Measurements from ENCODE around the gene CHRNA4. TPM values are rescaled to one million over a fixed set of nuclear protein-coding genes. Genes with fewer than 3 reads are reported as not detected.
"Not testable (repeated sequence)": the region's sequence is repeated elsewhere in the genome, so short reads cannot be mapped to it uniquely, and the experiment has no call there.

The CHRNA4 gene
- total RNA-seq, 3 donors from 2014 or later: not detected

- no peak overlapping the region for H3K4me3 ChIP-seq
- ATAC-seq (no peak), DNase-seq (no peak)
- H3K9me3 ChIP-seq: peaks cover 13% of the 10 kb centered on the region
- no peaks in the 10 kb centered on the region for H3K4me1 ChIP-seq (ENCODE audit: low read depth)
- intact Hi-C loops (cut with DNase I, micrococcal nuclease): no loop called here
- TF ChIP-seq CTCF (IDR thresholded peaks at IDR 0.05): no peak
- no peaks in the 10 kb centered on the region for H3K36me3 ChIP-seq (ENCODE audit: low read depth)
Observed at GRCh38 chr20:63382551-63383300, 21.6 kb upstream of the CHRNA4 start.

GRCh38 chr20:63381781-63382431, 20.8 kb upstream of the CHRNA4 start:
- Histone ChIP-seq H3K9me3 (peaks cover 13% of the 10 kb centered on the region), H3K4me3 (no peak overlapping the region), H3K4me1 (ENCODE audit: low read depth) (no peaks in the 10 kb centered on the region), H3K36me3 (ENCODE audit: low read depth) (no peaks in the 10 kb centered on the region)
- ATAC-seq (peak; percentile 33), DNase-seq (peak in 1 of 3 donors; percentile 20)
- intact Hi-C loops (cut with DNase I, micrococcal nuclease): no loop called here
- peak; percentile 71 for TF ChIP-seq CTCF (IDR thresholded peaks at IDR 0.05)

- ATAC-seq: no peak
- intact Hi-C loops (cut with DNase I, micrococcal nuclease): no loop called here
- peaks cover 1% of the 10 kb centered on the region for H3K9me3 ChIP-seq
Observed at GRCh38 chr20:63380346-63380870, 19.3 kb upstream of the CHRNA4 start.

GRCh38 chr20:63379872-63380271, 18.7 kb upstream of the CHRNA4 start:
- intact Hi-C loops (cut with DNase I, micrococcal nuclease); ATAC-seq; H3K9me3 ChIP-seq; DNase-seq; H3K4me3 ChIP-seq; H3K4me1 ChIP-seq (ENCODE audit: low read depth); H3K36me3 ChIP-seq (ENCODE audit: low read depth): not testable (repeated sequence)

More at GRCh38 chr20:63380346-63380870, 19.3 kb upstream of the CHRNA4 start:
- Histone ChIP-seq H3K4me1 (ENCODE audit: low read depth) (no peaks in the 10 kb centered on the region), H3K4me3 (no peak overlapping the region), H3K36me3 (ENCODE audit: low read depth) (no peaks in the 10 kb centered on the region)
- DNase-seq: no peak
- TF ChIP-seq CTCF (IDR thresholded peaks at IDR 0.05): no peak

GRCh38 chr20:63379296-63379695, 18.1 kb upstream of the CHRNA4 start:
- intact Hi-C loops (cut with DNase I, micrococcal nuclease): no loop called here
- no peaks in the 10 kb centered on the region for H3K36me3 ChIP-seq (ENCODE audit: low read depth)
- H3K4me1 ChIP-seq (ENCODE audit: low read depth): no peaks in the 10 kb centered on the region
- no peak overlapping the region for H3K4me3 ChIP-seq
- DNase-seq: no peak
- H3K9me3 ChIP-seq: no peaks in the 10 kb centered on the region
- ATAC-seq: no peak
- no peak for TF ChIP-seq CTCF (IDR thresholded peaks at IDR 0.05)

GRCh38 chr20:63378626-63379025, 17.5 kb upstream of the CHRNA4 start:
- no peaks in the 10 kb centered on the region for H3K4me1 ChIP-seq (ENCODE audit: low read depth)
- no peak overlapping the region for H3K4me3 ChIP-seq
- H3K36me3 ChIP-seq (ENCODE audit: low read depth): no peaks in the 10 kb centered on the region
- TF ChIP-seq CTCF (IDR thresholded peaks at IDR 0.05): no peak
- no peaks in the 10 kb centered on the region for H3K9me3 ChIP-seq
- ATAC-seq: no peak
- no peak for DNase-seq
- intact Hi-C loops (cut with DNase I, micrococcal nuclease): no loop called here

Measured in mucosa of descending colon (tissue), 3 donors.